Neural cell (in vitro differentiated cells): ENCODE measurements around the gene PLEKHM3. TPM values are rescaled to one million over a fixed set of nuclear protein-coding genes. Genes with fewer than 3 reads are reported as not detected.

ENCODE experiments used
- H2AFZ ChIP-seq: fragments of 200-600, 300-800 bp; sonication (generic), shearing (Covaris generic); 2 replicates; pipeline ENCODE4 v1.6.0; 2014; ENCODE audit warnings: low read depth, mild to moderate bottlenecking, antibody characterized with exemption, low read length, moderate library complexity
- H3F3A ChIP-seq: fragments of 200-600 bp; shearing (Covaris generic); 2 replicates; pipeline ENCODE4 v1.6.1; 2016; ENCODE audit warnings: mild to moderate bottlenecking, moderate library complexity, mixed read lengths, antibody characterized with exemption, low read length; ENCODE audit not compliant: insufficient read depth, poor library complexity, severe bottlenecking
- H3K27ac ChIP-seq: fragments of 200-600, 300-800 bp; sonication (generic), shearing (Covaris generic); 2 replicates; pipeline ENCODE4 v1.5.1; 2014; ENCODE audit warnings: mild to moderate bottlenecking, low read length, moderate library complexity
- H3K27me3 ChIP-seq: fragments of 300-800, 200-600 bp; sonication (generic), shearing (Covaris generic); 2 replicates; pipeline ENCODE4 v1.6.0; 2014; ENCODE audit warnings: mild to moderate bottlenecking, low read depth, low read length, moderate library complexity; ENCODE audit not compliant: insufficient read depth
- H3K36me3 ChIP-seq: fragments of 300-800, 200-600 bp; sonication (generic), shearing (Covaris generic); 2 replicates; pipeline ENCODE4 v1.5.1; 2014; ENCODE audit warnings: mild to moderate bottlenecking, antibody characterized with exemption, low read length, moderate library complexity; ENCODE audit not compliant: insufficient read depth
- H3K4me2 ChIP-seq: fragments of 300-800, 200-600 bp; sonication (generic), shearing (Covaris generic); 2 replicates; pipeline ENCODE4 v1.6.0; 2014; ENCODE audit warnings: mild to moderate bottlenecking, low read length
- H3K4me3 ChIP-seq: fragments of 300-800, 200-600 bp; sonication (generic), shearing (Covaris generic); 2 replicates; pipeline ENCODE4 v1.5.1; 2014; ENCODE audit warnings: mild to moderate bottlenecking, low read length, moderate library complexity
- H3K79me2 ChIP-seq: fragments of 200-600 bp; shearing (Covaris generic); replicated peaks from 2 replicates; pipeline ENCODE4 v1.6.0; 2014; ENCODE audit warnings: mild to moderate bottlenecking, low read length, moderate library complexity; ENCODE audit not compliant: insufficient read depth
- H3K9ac ChIP-seq: fragments of 300-800, 200-600 bp; sonication (generic), shearing (Covaris generic); 2 replicates; pipeline ENCODE4 v1.6.1; 2016; ENCODE audit warnings: mild to moderate bottlenecking, low read length, mixed read lengths
- H3K9me2 ChIP-seq: fragments of 200-600 bp; shearing (Covaris generic); 2 replicates; pipeline ENCODE4 v1.6.1; 2016; ENCODE audit warnings: mild to moderate bottlenecking, low read length, mixed read lengths; ENCODE audit not compliant: insufficient read depth
- H3K9me3 ChIP-seq: fragments of 200-600, 300-800 bp; sonication (generic), shearing (Covaris generic); 2 replicates; pipeline ENCODE4 v1.6.1; 2016; ENCODE audit warnings: mild to moderate bottlenecking, mixed run types, low read length, moderate library complexity, mixed read lengths
- H4K20me1 ChIP-seq: fragments of 200-600 bp; shearing (Covaris generic); 2 replicates; pipeline ENCODE4 v1.6.1; 2016; ENCODE audit warnings: mild to moderate bottlenecking, mixed run types; ENCODE audit not compliant: insufficient read depth
- CTCF ChIP-seq: fragments of 450-650 bp; IDR thresholded peaks from 2 replicates; pipeline ENCODE4 v1.5.1; 2014; ENCODE audit warnings: antibody characterized with exemption, mild to moderate bottlenecking, moderate library complexity; ENCODE audit not compliant: poor library complexity, severe bottlenecking
- EP300 ChIP-seq: fragments of 450-650 bp; conservative IDR thresholded peaks from 2 replicates; pipeline ENCODE4 v1.6.1; 2014; ENCODE audit warnings: antibody characterized with exemption, mild to moderate bottlenecking, moderate library complexity; ENCODE audit not compliant: poor library complexity, severe bottlenecking
- EZH2 ChIP-seq: fragments of 200-600, 300-800 bp; shearing (Covaris generic), sonication (generic); IDR thresholded peaks from 2 replicates; pipeline ENCODE4 v1.6.1; 2014; ENCODE audit warnings: antibody characterized with exemption, low read length, borderline replicate concordance, mild to moderate bottlenecking; ENCODE audit not compliant: insufficient read depth, poor library complexity, severe bottlenecking
- MXI1 ChIP-seq: fragments of 450-650 bp; conservative IDR thresholded peaks from 2 replicates; pipeline ENCODE4 v1.6.1; 2014; ENCODE audit warnings: antibody characterized with exemption, mild to moderate bottlenecking; ENCODE audit not compliant: poor library complexity, severe bottlenecking
- POLR2AphosphoS5 ChIP-seq: IDR thresholded peaks from 2 replicates; pipeline ENCODE4 v1.6.1; 2012
- RAD21 ChIP-seq: fragments of 450-650 bp; conservative IDR thresholded peaks from 2 replicates; pipeline ENCODE4 v1.6.1; 2014; ENCODE audit warnings: antibody characterized with exemption, mild to moderate bottlenecking, moderate library complexity
- SMC3 ChIP-seq: fragments of 450-650 bp; conservative IDR thresholded peaks from 2 replicates; pipeline ENCODE4 v1.6.1; 2014; ENCODE audit warnings: antibody characterized with exemption, mild to moderate bottlenecking, moderate library complexity; ENCODE audit not compliant: poor library complexity
- TAF1 ChIP-seq: IDR thresholded peaks from 2 replicates; pipeline ENCODE4 v1.6.1; 2012; ENCODE audit warnings: low read depth
- polyA plus RNA-seq: library from polyadenylated mRNA; depleted of rRNA; stranded (reverse); fragments of >200 nt; gene quantifications from 2 replicates; pipeline ENCODE4 v1.2.3, GENCODE V29; 2014
- TF ChIP-seq, protein P1 (sequence below): IDR thresholded peaks from 2 replicates; pipeline ENCODE4 v1.6.1; 2012; ENCODE audit warnings: borderline replicate concordance

Gene PLEKHM3
- polyA plus RNA-seq, 1 donor from 2014 or later = 13.4 TPM

GRCh38 chr2:207935121-207935990 is 90.0 kb downstream of the PLEKHM3 start:
- Histone ChIP-seq H3K36me3 (no peaks in the 10 kb centered on the region), H3K79me2 (no peaks in the 10 kb centered on the region), H3K27me3 (no peaks in the 10 kb centered on the region), H3K9ac (no peak overlapping the region), H4K20me1 (no peaks in the 10 kb centered on the region), H3K4me2 (no peak overlapping the region), H3K4me3 (no peak overlapping the region), H3K27ac (no peak overlapping the region), H3K9me2 (no peaks in the 10 kb centered on the region), H3F3A (no peaks in the 10 kb centered on the region), H3K9me3 (no peaks in the 10 kb centered on the region), H2AFZ (no peak overlapping the region)
- TF ChIP-seq MXI1 = no peak
- TF ChIP-seq CTCF = no peak
- TF ChIP-seq TAF1 = no peak
- no peak for TF ChIP-seq EP300
- no peak for TF ChIP-seq SMC3
- no peak for TF ChIP-seq EZH2
- no peak for TF ChIP-seq POLR2AphosphoS5
- TF ChIP-seq RAD21 = no peak
- TF ChIP-seq, protein P1, sequence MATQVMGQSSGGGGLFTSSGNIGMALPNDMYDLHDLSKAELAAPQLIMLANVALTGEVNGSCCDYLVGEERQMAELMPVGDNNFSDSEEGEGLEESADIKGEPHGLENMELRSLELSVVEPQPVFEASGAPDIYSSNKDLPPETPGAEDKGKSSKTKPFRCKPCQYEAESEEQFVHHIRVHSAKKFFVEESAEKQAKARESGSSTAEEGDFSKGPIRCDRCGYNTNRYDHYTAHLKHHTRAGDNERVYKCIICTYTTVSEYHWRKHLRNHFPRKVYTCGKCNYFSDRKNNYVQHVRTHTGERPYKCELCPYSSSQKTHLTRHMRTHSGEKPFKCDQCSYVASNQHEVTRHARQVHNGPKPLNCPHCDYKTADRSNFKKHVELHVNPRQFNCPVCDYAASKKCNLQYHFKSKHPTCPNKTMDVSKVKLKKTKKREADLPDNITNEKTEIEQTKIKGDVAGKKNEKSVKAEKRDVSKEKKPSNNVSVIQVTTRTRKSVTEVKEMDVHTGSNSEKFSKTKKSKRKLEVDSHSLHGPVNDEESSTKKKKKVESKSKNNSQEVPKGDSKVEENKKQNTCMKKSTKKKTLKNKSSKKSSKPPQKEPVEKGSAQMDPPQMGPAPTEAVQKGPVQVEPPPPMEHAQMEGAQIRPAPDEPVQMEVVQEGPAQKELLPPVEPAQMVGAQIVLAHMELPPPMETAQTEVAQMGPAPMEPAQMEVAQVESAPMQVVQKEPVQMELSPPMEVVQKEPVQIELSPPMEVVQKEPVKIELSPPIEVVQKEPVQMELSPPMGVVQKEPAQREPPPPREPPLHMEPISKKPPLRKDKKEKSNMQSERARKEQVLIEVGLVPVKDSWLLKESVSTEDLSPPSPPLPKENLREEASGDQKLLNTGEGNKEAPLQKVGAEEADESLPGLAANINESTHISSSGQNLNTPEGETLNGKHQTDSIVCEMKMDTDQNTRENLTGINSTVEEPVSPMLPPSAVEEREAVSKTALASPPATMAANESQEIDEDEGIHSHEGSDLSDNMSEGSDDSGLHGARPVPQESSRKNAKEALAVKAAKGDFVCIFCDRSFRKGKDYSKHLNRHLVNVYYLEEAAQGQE = no peak

GRCh38 chr2:207934720-207935119 is 90.6 kb downstream of the PLEKHM3 start:
- H3K9ac ChIP-seq = no peak overlapping the region
- no peak overlapping the region for H2AFZ ChIP-seq
- H3K4me2 ChIP-seq = no peak overlapping the region
- no peaks in the 10 kb centered on the region for H3F3A ChIP-seq
- no peak for TF ChIP-seq MXI1
- TF ChIP-seq CTCF = no peak
- TF ChIP-seq, protein P1 = no peak
- TF ChIP-seq RAD21 = no peak
- TF ChIP-seq TAF1 = no peak
- TF ChIP-seq EP300 = no peak
- TF ChIP-seq POLR2AphosphoS5 = no peak
- no peak for TF ChIP-seq SMC3
- no peaks in the 10 kb centered on the region for H3K36me3 ChIP-seq
- no peak overlapping the region for H3K4me3 ChIP-seq
- H3K79me2 ChIP-seq = no peaks in the 10 kb centered on the region
- H4K20me1 ChIP-seq = no peaks in the 10 kb centered on the region
- no peaks in the 10 kb centered on the region for H3K9me3 ChIP-seq
- no peaks in the 10 kb centered on the region for H3K9me2 ChIP-seq
- no peak overlapping the region for H3K27ac ChIP-seq
- H3K27me3 ChIP-seq = no peaks in the 10 kb centered on the region
